HL-60/S4 treated with phorbol 12-myristate 13-acetate at 8.2 ng/mL for 4 days and 3 days (cell line): ENCODE data around the gene RINL.
"Not testable (repeated sequence)": the region's sequence is repeated elsewhere in the genome, so short reads cannot be mapped to it uniquely, and the experiment has no call there.

Source experiments
- in situ Hi-C: fragments of 300-500 bp; cut with MboI; formaldehyde crosslinking; loops from 2 replicates; pipeline ENCODE4 v1.15.0; 2022; ENCODE audit warnings: low sequenced_read_pairs

Gene RINL

GRCh38 chr19:38907670-38908069 is 29.6 kb upstream of the RINL start:
- in situ Hi-C loops: loop anchor here (25.0 kb wide), 1 partner anchor 495 kb away; the partner anchor contains the start of gene FAM98C

GRCh38 chr19:38907227-38907626 is 29.2 kb upstream of the RINL start:
- in situ Hi-C loops: loop anchor here (25.0 kb wide), 1 partner anchor 495 kb away; the partner anchor contains the start of gene FAM98C

- in situ Hi-C loops: loop anchor here (25.0 kb wide), 1 partner anchor 493 kb away; the partner anchor contains the start of gene FAM98C
These were observed 27.5 kb upstream of the RINL start for GRCh38 chr19:38905620-38906019.

GRCh38 chr19:38904581-38905539 is 26.8 kb upstream of the RINL start:
- in situ Hi-C loops: loop anchor here (25.0 kb wide), 1 partner anchor 493 kb away; the partner anchor contains the start of gene FAM98C

GRCh38 chr19:38901683-38902082 is 23.6 kb upstream of the RINL start:
- in situ Hi-C loops: loop anchor here (25.0 kb wide), 1 partner anchor 489 kb away; the partner anchor contains the start of gene FAM98C

- in situ Hi-C loops: loop anchor here (25.0 kb wide), 1 partner anchor 488 kb away; the partner anchor contains the start of gene FAM98C
These were observed 22.7 kb upstream of the RINL start for GRCh38 chr19:38900743-38901190.

GRCh38 chr19:38900202-38900629 is 22.1 kb upstream of the RINL start:
- in situ Hi-C loops: loop anchor here (25.0 kb wide), 1 partner anchor 488 kb away; the partner anchor contains the start of gene FAM98C

GRCh38 chr19:38899447-38900201 is 21.5 kb upstream of the RINL start, which contains the start of the genes NFKBIB and SIRT2:
NFKBIB (plus strand) TSS chr19:38899969; CDS start chr19:38900033, 64 bp downstream.
SIRT2 (minus strand) TSS chr19:38899618; CDS start chr19:38899521, 97 bp downstream.
- in situ Hi-C loops: loop anchor here (25.0 kb wide), 1 partner anchor 487 kb away; the partner anchor contains the start of gene FAM98C

- in situ Hi-C loops: no loop called here
These were observed 20.8 kb upstream of the RINL start for GRCh38 chr19:38898788-38899446.

GRCh38 chr19:38894968-38895367 is 16.9 kb upstream of the RINL start:
- in situ Hi-C loops: no loop called here

- in situ Hi-C loops: no loop called here
These were observed 15.3 kb upstream of the RINL start for GRCh38 chr19:38893341-38893771.

- in situ Hi-C loops: no loop called here
These were observed 14.8 kb upstream of the RINL start for GRCh38 chr19:38892841-38893240.

GRCh38 chr19:38891771-38892170 is 13.7 kb upstream of the RINL start:
- in situ Hi-C loops: no loop called here

GRCh38 chr19:38890686-38891085 is 12.6 kb upstream of the RINL start:
- in situ Hi-C loops: no loop called here

GRCh38 chr19:38889803-38890202 is 11.7 kb upstream of the RINL start:
- in situ Hi-C loops: no loop called here

GRCh38 chr19:38888876-38889275 is 10.8 kb upstream of the RINL start:
- in situ Hi-C loops: no loop called here

- in situ Hi-C loops: not testable (repeated sequence)
These were observed 6.6 kb upstream of the RINL start for GRCh38 chr19:38884691-38885090.

- in situ Hi-C loops: no loop called here
These were observed 5.2 kb upstream of the RINL start for GRCh38 chr19:38883286-38883685.

GRCh38 chr19:38880882-38881609 is 3.0 kb upstream of the RINL start:
- in situ Hi-C loops: no loop called here
